TTC549 (cell line): ENCODE data around the gene NPTX1.
"Not testable (repeated sequence)": the region's sequence is repeated elsewhere in the genome, so short reads cannot be mapped to it uniquely, and the experiment has no call there.

Source experiments
- FAIRE-seq: peaks from 2 replicates; lab custom pipeline; 2012; peaks lifted over from hg19 to GRCh38; lab: Jason Lieb, UNC

NPTX1 gene, protein sequence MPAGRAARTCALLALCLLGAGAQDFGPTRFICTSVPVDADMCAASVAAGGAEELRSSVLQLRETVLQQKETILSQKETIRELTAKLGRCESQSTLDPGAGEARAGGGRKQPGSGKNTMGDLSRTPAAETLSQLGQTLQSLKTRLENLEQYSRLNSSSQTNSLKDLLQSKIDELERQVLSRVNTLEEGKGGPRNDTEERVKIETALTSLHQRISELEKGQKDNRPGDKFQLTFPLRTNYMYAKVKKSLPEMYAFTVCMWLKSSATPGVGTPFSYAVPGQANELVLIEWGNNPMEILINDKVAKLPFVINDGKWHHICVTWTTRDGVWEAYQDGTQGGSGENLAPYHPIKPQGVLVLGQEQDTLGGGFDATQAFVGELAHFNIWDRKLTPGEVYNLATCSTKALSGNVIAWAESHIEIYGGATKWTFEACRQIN

DNA sequence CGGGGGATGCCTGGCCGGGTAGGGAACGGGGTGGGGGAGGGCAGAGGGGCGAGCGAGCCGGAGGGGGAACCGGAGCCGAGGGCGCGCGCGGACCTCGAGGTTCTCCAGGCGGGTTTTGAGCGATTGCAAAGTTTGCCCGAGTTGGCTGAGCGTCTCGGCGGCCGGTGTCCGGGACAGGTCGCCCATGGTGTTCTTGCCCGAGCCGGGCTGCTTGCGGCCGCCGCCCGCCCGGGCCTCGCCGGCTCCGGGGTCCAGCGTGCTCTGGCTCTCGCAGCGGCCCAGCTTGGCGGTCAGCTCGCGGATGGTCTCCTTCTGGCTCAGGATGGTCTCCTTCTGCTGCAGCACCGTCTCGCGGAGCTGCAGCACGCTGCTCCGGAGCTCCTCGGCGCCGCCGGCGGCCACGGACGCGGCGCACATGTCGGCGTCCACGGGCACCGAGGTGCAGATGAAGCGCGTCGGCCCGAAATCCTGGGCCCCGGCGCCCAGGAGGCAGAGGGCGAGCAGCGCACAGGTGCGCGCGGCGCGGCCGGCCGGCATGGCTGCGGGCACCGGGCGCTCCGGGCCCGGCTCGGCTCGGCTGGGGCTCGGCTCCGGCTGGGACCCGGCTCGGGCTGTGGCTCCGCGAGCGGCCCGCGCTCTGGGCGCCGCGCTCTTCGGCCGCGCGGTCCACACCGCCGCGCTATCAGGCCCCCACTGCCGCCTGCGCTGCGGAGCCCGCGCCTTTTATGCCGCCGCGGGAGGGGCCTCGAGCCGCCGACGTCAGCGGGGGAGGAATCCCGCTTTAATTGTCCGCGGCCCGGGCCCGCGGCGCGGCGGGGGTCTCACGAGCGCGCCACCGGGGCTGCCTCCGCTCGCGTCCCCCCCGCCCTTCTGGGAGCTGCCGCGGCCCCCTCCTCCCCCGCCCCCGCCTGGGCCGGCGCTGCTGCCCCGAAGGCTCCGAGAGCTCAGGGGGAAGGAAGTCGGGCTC is at the start of gene NPTX1:
Gene NPTX1 (minus strand): TSS at position 698 of the 967 bp plus-strand sequence. CDS start 161 bp downstream, at position 537.
- FAIRE-seq = no peak

DNA sequence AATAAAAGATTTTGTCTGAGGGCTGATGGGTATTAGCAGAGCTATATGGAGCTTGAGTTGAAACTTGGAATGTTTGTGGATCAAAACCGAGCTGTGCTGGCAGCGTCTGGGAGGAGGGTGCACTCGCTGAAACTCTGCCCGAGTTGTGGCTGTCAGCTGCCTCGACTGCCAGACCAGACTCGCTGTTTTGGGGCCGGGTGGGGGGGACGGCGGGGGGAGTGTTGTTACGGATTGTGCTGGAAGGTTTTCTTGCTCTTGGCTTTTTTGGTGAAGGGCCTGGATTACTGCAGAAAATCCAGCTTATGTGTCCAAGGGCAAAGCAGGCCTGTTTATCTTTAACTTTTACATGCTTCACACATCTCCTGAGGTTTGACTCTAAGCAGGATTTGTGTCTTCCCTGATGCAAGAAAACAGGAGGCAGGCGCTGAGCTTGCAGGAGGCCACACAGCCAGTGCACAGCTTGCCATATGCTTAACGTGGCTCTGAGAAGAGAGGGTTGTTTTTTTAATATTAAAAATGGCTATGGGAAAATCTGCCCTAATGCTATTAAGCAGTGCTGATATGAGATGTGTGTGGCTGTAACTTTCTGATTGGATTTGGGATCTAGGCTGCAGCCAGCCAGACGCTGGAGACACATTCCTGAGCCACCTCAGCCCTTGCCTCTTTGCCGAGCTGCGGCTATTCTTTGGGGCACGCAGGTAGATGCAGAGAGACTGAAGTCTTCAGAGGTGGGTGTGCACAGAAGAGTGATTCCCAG is 47.7 kb upstream of the NPTX1 start:
- no peak for FAIRE-seq

DNA sequence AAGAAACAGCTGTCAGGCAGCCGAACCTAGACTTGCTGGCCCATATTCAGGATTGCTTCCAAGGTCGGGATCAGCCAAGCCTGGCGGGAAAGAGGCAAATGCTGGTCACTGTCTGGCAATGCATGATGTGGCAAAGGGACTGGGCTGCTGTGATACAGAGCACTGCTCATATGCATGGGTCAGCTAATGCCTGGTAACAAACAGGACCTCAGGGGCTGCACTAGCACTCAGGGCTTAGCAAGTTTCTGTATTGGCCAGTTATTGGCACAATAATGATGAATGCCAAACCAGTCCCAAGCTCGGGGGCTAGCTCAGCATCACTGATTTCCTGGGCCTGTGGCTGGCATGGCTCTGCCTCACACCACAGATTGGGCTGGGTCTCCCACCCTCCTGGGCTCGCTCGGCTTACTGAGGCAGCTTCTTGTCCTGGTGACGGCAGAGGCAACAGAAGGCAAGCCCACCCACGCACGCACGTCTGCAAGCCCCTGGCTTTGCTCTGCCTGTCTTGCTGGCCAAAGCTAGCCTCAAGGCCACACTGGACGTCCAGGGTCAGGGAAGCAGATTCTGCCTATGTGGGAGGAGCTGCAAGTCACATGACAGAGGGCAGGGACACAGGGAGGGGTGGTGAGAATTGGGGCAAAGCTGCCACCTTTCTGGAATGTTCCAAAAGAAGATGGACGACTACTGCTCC is 46.8 kb upstream of the NPTX1 start:
- no peak for FAIRE-seq

- FAIRE-seq = no peak
Measured at GRCh38 chr17:80520810-80521455, 44.5 kb upstream of the NPTX1 start.

DNA sequence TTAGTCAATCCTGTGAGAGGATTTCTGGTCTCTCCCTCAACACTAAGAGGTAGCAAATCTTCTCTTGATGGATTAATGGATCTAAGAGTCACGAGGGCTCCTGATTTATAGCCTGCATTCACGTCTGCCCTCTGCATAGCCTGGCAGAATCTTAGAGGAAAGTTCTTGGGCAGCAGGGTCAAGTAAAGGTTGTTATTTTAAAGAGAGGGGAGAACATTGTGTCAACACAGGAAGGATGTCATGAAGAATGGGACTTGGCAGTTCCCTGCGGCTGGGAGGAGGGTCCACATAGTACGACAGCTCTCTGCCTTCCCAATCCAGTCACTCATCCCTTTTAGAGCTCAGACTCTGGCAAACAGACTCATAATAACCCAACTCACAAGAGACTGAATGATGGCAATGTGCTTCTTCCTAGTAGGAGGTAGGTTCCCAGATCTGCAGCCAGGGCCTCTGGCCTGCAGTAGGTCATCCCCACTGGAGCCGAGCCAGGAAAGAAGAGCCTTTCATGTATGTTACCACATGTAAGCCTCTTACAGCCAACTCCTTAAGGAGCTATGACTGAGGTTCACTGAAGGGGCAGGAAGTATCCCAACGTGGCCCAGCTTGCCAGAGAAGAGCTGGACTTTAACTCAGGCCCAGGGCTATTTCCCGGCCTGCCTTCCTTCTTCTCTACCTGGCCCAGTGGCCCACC is 42.8 kb upstream of the NPTX1 start:
- FAIRE-seq = no peak

DNA sequence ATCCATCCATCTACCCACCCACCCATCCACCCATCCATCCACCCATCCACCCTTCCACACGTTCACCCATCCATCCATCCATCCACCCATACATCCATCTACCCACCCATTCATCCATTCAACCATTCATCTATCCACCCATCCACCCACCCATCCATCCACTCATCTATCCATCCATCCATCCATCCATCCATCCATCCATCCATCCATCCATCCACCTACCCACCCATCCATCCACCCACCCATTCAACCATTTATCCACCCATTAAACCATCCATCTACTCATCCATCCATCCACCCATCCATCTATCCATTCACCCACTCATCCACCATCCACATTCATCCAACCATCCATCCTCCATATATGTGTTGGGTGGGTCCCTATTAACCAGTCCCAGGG is 42.0 kb upstream of the NPTX1 start:
- FAIRE-seq = no peak

GRCh38 chr17:80517641-80518040 is 41.2 kb upstream of the NPTX1 start:
- FAIRE-seq = no peak

- no peak for FAIRE-seq
Measured at GRCh38 chr17:80516171-80516932, 39.9 kb upstream of the NPTX1 start.

DNA sequence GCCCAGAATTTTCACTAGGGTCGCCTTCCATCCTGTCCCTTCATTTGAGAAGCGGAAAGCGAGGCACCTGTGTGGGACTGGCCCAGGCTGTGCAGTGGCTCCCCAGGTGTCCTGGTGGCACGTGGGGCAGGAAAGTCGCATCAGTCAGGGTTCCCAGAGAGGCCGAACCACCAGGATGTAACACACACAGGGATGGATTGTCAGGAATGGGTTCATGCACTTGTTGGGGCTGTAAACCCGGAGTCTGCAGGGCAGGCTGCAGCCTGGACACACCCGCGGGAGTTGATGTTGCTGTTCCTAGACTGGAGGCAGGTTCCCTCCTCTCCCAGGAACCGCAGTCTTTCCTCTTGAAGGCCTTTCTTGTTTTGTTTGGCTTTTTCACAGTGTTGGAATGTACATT is 37.5 kb upstream of the NPTX1 start:
- no peak for FAIRE-seq

DNA sequence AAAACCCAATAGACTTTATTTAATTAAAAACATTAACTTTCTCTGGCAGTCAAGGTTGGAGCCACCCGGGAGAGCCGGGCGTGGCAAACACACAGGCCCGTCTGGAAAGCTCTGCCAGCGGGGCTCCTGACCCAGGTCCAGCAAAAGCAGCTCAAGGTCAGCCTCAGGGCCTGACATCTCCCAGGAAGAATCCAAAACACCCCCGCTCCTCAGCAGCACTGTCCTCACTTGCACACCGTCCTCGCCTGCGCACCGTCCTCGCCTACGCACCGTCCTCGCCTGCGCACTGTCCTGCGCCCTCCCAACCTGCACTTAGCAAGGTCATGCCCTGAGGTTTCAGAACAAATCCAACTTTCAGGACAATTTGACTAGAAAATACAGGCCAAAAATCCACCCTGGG is 36.8 kb upstream of the NPTX1 start:
- no peak for FAIRE-seq

DNA sequence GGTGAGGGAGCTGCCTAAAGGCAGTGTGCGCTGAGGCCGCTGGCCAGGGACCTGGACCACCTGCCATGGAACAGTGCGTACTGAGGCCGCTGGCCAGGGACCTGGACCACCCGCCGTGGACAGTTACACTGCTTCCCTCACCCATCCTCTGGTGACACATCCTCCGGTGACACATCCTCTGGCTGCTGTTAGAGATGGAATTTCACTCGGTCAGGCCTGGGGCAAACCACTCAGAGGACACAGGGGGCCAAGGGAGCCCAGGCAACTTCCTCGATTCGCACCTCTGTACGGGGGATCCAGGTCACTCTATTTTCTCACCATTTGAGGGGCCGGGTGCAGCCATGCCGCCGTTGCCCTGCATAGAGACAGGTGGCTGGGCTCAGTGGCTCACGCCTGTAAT is 35.8 kb upstream of the NPTX1 start:
- FAIRE-seq = no peak

- FAIRE-seq = no peak
Measured at GRCh38 chr17:80511222-80512180, 35.1 kb upstream of the NPTX1 start.

DNA sequence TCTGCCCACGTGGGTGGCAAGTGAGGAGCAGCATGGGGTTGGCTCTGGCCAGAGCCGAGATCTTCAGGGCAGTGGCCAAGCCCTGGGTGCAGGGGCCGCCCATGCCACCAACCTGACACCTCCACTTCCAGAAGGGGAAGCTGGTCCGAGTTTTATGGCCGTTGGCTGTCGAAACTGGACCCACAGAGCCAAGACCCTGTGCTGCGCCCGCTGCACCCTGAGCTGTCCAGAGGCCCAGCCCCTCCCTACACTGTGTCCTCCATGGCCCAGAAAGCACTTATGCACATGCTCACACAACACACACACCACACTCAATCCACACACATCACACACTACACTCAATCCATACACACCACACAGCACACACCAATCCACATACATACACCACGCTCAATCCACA is 34.4 kb upstream of the NPTX1 start:
- no peak for FAIRE-seq

DNA sequence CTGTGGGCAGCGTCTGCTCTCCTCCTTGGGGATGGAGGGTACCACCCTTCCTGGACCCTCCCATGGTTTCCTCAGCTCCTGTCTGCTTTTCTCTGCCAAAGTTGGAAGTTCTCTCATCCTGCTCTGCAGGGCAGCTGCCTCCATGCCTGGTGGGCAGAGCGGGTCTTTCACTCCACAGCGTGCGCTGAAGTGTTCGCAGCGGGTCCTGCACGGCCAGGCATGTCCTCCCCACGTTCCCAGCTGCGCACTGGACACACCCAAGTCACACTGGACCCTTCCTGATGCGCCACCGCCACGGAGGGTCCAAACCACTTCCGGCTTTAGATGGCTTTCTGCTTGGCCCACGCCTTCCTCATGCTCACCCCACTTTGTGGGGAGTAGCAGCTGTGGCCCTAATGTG is 33.7 kb upstream of the NPTX1 start:
- no peak for FAIRE-seq

DNA sequence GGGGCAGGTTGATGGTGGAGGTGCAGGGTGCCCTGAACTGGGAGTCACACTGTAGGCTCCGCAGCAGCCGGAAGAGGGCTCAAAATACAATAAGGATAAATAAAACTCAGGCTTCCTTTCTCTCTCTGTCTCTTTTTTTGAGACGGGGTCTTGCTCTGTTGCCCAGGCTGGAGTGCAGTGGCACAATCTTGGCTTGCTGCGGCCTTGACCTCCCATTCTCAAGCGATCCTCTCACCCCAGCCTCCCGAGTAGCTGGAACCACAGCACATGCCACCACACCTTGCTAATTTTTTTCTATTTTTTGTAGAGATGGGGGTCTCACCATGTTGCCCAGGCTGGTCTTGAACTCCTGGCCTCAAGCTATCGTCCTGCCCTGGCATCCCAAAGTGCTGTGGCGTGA is 32.9 kb upstream of the NPTX1 start:
- no peak for FAIRE-seq

GRCh38 chr17:80507965-80508364 is 31.6 kb upstream of the NPTX1 start:
- FAIRE-seq = no peak

DNA sequence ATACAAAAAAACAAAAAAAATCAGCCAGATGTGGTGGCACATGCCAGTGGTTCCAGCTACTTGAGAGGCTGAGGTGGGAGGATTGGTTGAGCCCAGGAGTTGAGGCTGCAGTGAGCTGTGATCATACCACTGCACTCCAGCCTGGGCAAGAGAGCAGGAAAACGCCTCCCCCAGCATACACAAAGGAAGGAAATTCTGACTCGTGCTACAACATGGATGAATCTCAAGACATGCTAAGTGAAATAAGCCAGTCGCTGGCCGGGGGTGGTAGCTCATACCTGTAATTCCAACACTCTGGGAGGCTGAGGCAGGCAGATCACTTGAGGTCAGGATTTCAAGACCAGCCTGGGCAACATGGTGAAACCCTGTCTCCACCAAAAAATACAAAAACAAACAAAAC is 30.8 kb upstream of the NPTX1 start:
- FAIRE-seq = not testable (repeated sequence)

DNA sequence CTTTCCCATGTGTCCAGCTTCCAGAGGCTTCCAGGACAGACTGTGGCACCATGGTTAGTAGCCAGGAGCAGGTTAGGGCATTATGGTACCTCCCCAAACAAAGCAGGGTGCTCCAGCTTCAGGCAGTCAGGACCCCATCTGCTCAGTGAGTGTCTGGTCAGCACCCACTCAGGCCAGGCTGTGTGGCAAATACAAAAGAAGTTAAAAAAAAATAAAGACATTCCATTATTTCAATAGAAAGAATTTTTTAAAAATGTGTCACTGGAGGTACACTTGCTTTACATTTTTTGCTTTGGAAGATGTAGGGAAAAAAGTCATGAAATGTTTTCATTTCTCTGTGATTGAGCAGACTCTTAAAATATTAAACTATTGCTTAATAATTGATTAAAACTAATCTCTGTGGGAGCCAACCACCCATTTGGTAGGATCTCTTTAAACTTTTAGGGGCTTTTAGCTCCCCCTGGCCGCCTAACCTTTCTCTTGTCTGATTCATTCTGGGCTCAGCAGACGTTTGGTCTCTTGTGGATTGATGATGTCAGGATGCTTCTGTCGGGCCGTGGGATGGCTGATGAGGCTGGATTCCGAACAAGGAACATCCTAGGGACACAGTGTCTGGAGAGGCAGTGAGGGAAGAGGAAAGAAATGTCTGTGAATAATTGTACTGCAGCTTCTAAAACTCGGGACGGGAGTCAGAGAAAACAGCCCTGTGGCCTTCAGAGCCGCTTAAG is 28.4 kb upstream of the NPTX1 start:
- no peak for FAIRE-seq
